PC-3 (cell line): ENCODE data around the gene GADL1. TPM values are rescaled to one million over a fixed set of nuclear protein-coding genes. Genes with fewer than 3 reads are reported as not detected.

Experiments used
- ATAC-seq: fragments of 200-7000 bp; cut with Tn5 transposase; 2 replicates; pipeline ENCODE4 v1.9.1; 2020; ENCODE audit warnings: mild to moderate bottlenecking, moderate library complexity
- BruUV-seq: library from RNA; stranded (reverse); fragments of 400-500 nt; replicated peaks from 2 replicates; lab custom pipeline; 2021; lab: Mats Ljungman, UMichigan
- CTCF ChIA-PET: fragments of 300-600 bp; sonication (Branson Sonifier 250); formaldehyde crosslinking; loops from one replicate; lab custom pipeline; 2022; ENCODE audit warnings: antibody characterized with exemption; lab: Charles Lee
- POLR2A ChIA-PET: fragments of 300-600 bp; sonication (Branson Sonifier 250); formaldehyde crosslinking; loops from one replicate; lab custom pipeline; 2022; ENCODE audit warnings: antibody characterized with exemption; ENCODE audit not compliant: unreplicated experiment; lab: Charles Lee
- DNase-seq: peaks from one replicate; pipeline ENCODE4 v3.0.0-alpha.2; 2015
- H2AFZ ChIP-seq: fragments of 300-600 bp; sonication (generic); 2 replicates; pipeline ENCODE4 v1.6.0; 2016; ENCODE audit warnings: antibody characterized with exemption, low read length
- H3F3A ChIP-seq: fragments of 300-600 bp; sonication (generic); one replicate; pipeline ENCODE4 v1.6.0; 2017; ENCODE audit warnings: antibody characterized with exemption, low read length, control low read depth, mild to moderate bottlenecking; ENCODE audit not compliant: unreplicated experiment
- H3K27ac ChIP-seq: fragments of 300-600 bp; sonication (generic); 2 replicates; pipeline ENCODE4 v1.5.1; 2016; ENCODE audit warnings: mild to moderate bottlenecking, low read length
- H3K27me3 ChIP-seq: fragments of 300-600 bp; sonication (generic); 2 replicates; pipeline ENCODE4 v1.6.1; 2016; ENCODE audit warnings: low read length, mixed read lengths
- H3K36me3 ChIP-seq: fragments of 300-600 bp; sonication (generic); 2 replicates; pipeline ENCODE4 v1.6.1; 2016; ENCODE audit warnings: low read depth, mixed run types, low read length, mixed read lengths
- H3K4me1 ChIP-seq: fragments of 300-600 bp; sonication (generic); 2 replicates; pipeline ENCODE4 v1.5.1; 2016; ENCODE audit warnings: low read length; ENCODE audit not compliant: insufficient read depth
- H3K4me2 ChIP-seq: fragments of 300-600 bp; sonication (generic); 2 replicates; pipeline ENCODE4 v1.6.0; 2016; ENCODE audit warnings: low read length
- H3K4me3 ChIP-seq: fragments of 300-600 bp; sonication (generic); 2 replicates; pipeline ENCODE4 v1.5.1; 2016; ENCODE audit warnings: mild to moderate bottlenecking, low read length, mixed read lengths
- H3K79me2 ChIP-seq: fragments of 300-600 bp; sonication (generic); 2 replicates; pipeline ENCODE4 v1.6.1; 2017; ENCODE audit warnings: low read length, mixed read lengths
- H3K9ac ChIP-seq: fragments of 300-600 bp; sonication (generic); 2 replicates; pipeline ENCODE4 v1.6.0; 2016; ENCODE audit warnings: mild to moderate bottlenecking, low read length
- H3K9me2 ChIP-seq: fragments of 300-600 bp; sonication (generic); replicated peaks from 2 replicates; pipeline ENCODE4 v1.6.1; 2016; ENCODE audit warnings: mixed run types, low read length, mixed read lengths
- H3K9me3 ChIP-seq: fragments of 300-600 bp; sonication (generic); 2 replicates; pipeline ENCODE4 v1.6.1; 2016; ENCODE audit warnings: low read length, mixed read lengths
- H4K20me1 ChIP-seq: fragments of 300-600 bp; sonication (generic); 2 replicates; pipeline ENCODE4 v1.6.1; 2016; ENCODE audit warnings: low read length, mixed read lengths
- EZH2 ChIP-seq: fragments of 300-600 bp; sonication (generic); IDR thresholded peaks from one replicate; pipeline ENCODE4 v1.6.1; 2017; ENCODE audit warnings: antibody characterized with exemption, mild to moderate bottlenecking, low read length; ENCODE audit not compliant: unreplicated experiment
- EZH2phosphoT487 ChIP-seq: fragments of 300-600 bp; sonication (generic); IDR thresholded peaks from 2 replicates; pipeline ENCODE4 v1.6.1; 2018; ENCODE audit warnings: mild to moderate bottlenecking, antibody characterized with exemption, low read length, borderline replicate concordance
- intact Hi-C: fragments of 100-400 bp; cut with micrococcal nuclease; formaldehyde crosslinking; loops from 2 replicates; pipeline ENCODE4 v1.9.0; 2023
- total RNA-seq: library from RNA; depleted of rRNA; stranded (reverse); fragments of >200 nt; gene quantifications from 2 replicates; pipeline ENCODE4 v1.2.3, GENCODE V29; 2014
- TF ChIP-seq, protein P1 (sequence below): fragments of 300-600 bp; sonication (generic); conservative IDR thresholded peaks from 2 replicates; pipeline ENCODE4 v1.5.1; 2017; ENCODE audit warnings: antibody characterized with exemption, low read depth, mild to moderate bottlenecking, low read length

The GADL1 gene
- total RNA-seq, 1 experiment from 2014 or later = not detected

DNA sequence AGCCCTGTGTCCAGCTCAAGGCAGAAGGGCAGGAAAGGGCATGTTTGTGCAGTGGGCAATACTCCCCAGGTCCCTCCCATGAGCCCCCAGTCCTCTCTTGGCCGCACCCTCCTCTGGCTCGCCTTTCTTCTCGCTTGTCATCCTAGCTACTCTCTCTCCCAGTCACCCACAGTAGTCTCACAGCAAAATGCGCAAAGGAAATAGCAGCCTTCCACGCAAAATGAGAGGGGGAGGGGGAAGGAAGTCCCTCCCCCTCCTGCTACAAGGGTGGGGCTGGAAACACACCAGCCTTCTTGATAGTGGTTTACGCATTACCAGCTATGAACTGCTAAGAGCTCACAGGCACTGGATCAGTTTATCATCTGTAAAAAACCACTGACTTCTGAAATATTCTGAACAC lies 83.8 kb downstream of the GADL1 start:
- ChIA-PET POLR2A (no interaction called here), CTCF (no interaction called here)
- no peak for ATAC-seq
- Histone ChIP-seq H3F3A (no peaks in the 10 kb centered on the region), H2AFZ (no peak overlapping the region), H3K36me3 (no peaks in the 10 kb centered on the region), H3K9me3 (no peaks in the 10 kb centered on the region), H3K4me2 (no peak overlapping the region), H3K4me1 (no peaks in the 10 kb centered on the region), H3K9ac (no peak overlapping the region), H4K20me1 (no peaks in the 10 kb centered on the region), H3K9me2 (no peaks in the 10 kb centered on the region), H3K4me3 (no peak overlapping the region), H3K27ac (no peak overlapping the region), H3K27me3 (no peaks in the 10 kb centered on the region), H3K79me2 (no peaks in the 10 kb centered on the region)
- no peak for TF ChIP-seq EZH2phosphoT487
- TF ChIP-seq, protein P1, sequence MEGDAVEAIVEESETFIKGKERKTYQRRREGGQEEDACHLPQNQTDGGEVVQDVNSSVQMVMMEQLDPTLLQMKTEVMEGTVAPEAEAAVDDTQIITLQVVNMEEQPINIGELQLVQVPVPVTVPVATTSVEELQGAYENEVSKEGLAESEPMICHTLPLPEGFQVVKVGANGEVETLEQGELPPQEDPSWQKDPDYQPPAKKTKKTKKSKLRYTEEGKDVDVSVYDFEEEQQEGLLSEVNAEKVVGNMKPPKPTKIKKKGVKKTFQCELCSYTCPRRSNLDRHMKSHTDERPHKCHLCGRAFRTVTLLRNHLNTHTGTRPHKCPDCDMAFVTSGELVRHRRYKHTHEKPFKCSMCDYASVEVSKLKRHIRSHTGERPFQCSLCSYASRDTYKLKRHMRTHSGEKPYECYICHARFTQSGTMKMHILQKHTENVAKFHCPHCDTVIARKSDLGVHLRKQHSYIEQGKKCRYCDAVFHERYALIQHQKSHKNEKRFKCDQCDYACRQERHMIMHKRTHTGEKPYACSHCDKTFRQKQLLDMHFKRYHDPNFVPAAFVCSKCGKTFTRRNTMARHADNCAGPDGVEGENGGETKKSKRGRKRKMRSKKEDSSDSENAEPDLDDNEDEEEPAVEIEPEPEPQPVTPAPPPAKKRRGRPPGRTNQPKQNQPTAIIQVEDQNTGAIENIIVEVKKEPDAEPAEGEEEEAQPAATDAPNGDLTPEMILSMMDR = no peak
- no peak for TF ChIP-seq EZH2
- intact Hi-C loops = no loop called here
- DNase-seq = no peak
- no TSS peak for BruUV-seq

DNA sequence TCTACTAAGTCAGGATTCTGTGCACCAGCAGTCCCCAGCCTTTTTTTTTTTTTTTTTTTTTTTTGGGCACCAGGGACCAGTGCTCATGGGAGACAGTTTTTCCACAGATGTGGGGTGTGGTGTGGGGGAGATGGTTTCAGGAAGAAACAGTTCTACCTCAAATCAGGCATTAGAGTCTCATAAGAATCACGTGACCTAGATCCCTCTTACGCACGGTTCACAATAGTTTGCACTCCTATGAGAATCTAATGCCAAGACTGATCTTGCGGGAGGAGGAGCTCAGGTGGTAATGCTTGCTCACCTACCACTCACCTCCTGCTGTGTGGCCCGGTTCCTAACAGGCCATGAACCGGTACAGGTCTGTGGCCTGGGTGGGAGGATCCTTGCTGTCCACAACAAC lies 88.8 kb downstream of the GADL1 start:
- intact Hi-C loops = no loop called here
- H3K9ac ChIP-seq = no peak overlapping the region
- ATAC-seq (no peak), DNase-seq (no peak)
- no peak overlapping the region for H3K27ac ChIP-seq
- no peaks in the 10 kb centered on the region for H3K79me2 ChIP-seq
- no peaks in the 10 kb centered on the region for H3K9me3 ChIP-seq
- no peaks in the 10 kb centered on the region for H3F3A ChIP-seq
- CTCF ChIA-PET = no interaction called here
- TF ChIP-seq, protein P1 = no peak
- no peak for TF ChIP-seq EZH2
- no peak for TF ChIP-seq EZH2phosphoT487
- no peaks in the 10 kb centered on the region for H3K27me3 ChIP-seq
- BruUV-seq = no TSS peak
- no peak overlapping the region for H2AFZ ChIP-seq
- no peak overlapping the region for H3K4me3 ChIP-seq
- POLR2A ChIA-PET = no interaction called here
- no peaks in the 10 kb centered on the region for H3K4me1 ChIP-seq
- H3K9me2 ChIP-seq = no peaks in the 10 kb centered on the region
- no peaks in the 10 kb centered on the region for H4K20me1 ChIP-seq
- no peak overlapping the region for H3K4me2 ChIP-seq
- no peaks in the 10 kb centered on the region for H3K36me3 ChIP-seq

DNA sequence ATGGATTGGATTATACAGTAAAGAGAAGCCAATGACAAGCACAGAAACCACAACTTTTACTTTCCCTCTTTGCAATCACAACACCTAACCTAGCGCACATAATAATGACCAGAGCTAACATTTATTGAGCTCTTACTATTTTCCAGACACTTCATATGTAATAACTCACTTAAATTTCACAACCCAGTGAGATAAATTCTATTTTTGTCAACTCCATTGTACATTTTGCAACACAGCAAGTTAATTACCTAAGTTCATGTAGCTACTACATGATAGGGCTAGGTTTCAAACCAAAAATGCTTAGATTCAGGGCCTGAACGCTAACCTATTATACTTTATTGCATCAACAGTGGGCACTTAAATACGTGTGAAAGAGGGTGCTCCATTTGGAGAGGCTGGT lies 89.5 kb downstream of the GADL1 start:
- POLR2A ChIA-PET = no interaction called here
- H3K4me2 ChIP-seq = no peak overlapping the region
- H3K4me3 ChIP-seq = no peak overlapping the region
- H2AFZ ChIP-seq = no peak overlapping the region
- no peak overlapping the region for H3K27ac ChIP-seq
- H3K9me3 ChIP-seq = no peaks in the 10 kb centered on the region
- no peaks in the 10 kb centered on the region for H3F3A ChIP-seq
- H4K20me1 ChIP-seq = no peaks in the 10 kb centered on the region
- ATAC-seq = no peak
- TF ChIP-seq EZH2phosphoT487 (no peak), EZH2 (no peak)
- TF ChIP-seq, protein P1 = no peak
- H3K27me3 ChIP-seq = no peaks in the 10 kb centered on the region
- no TSS peak for BruUV-seq
- no peaks in the 10 kb centered on the region for H3K9me2 ChIP-seq
- H3K36me3 ChIP-seq = no peaks in the 10 kb centered on the region
- CTCF ChIA-PET = no interaction called here
- intact Hi-C loops = no loop called here
- no peak overlapping the region for H3K9ac ChIP-seq
- H3K79me2 ChIP-seq = no peaks in the 10 kb centered on the region
- DNase-seq = no peak
- no peaks in the 10 kb centered on the region for H3K4me1 ChIP-seq
